Neural progenitor cell (in vitro differentiated cells): ENCODE results near the gene DPH1. TPM values are rescaled to one million over a fixed set of nuclear protein-coding genes. Genes with fewer than 3 reads are reported as not detected.

ENCODE experiments used
- DNase-seq: peaks from one replicate; pipeline ENCODE4 v3.0.0-alpha.2; 2016; ENCODE audit warnings: low spot score
- H2AFZ ChIP-seq: fragments of 200-600 bp; sonication (generic); replicated peaks from 2 replicates; pipeline ENCODE4 v1.6.1; 2016; ENCODE audit warnings: antibody characterized with exemption
- H3F3A ChIP-seq: fragments of 200-600 bp; sonication (generic); 2 replicates; pipeline ENCODE4 v1.6.1; 2016; ENCODE audit warnings: antibody characterized with exemption, low read depth
- H3K27ac ChIP-seq: fragments of 200-600 bp; sonication (generic); 2 replicates; pipeline ENCODE4 v1.5.1; 2016; ENCODE audit warnings: mild to moderate bottlenecking
- H3K27me3 ChIP-seq: fragments of 200-600 bp; sonication (generic); 2 replicates; pipeline ENCODE4 v1.6.1; 2016; ENCODE audit warnings: mild to moderate bottlenecking, moderate library complexity
- H3K36me3 ChIP-seq: fragments of 200-600 bp; sonication (generic); 2 replicates; pipeline ENCODE4 v1.5.1; 2016
- H3K4me1 ChIP-seq: fragments of 200-600 bp; sonication (generic); 2 replicates; pipeline ENCODE4 v1.6.1; 2016; ENCODE audit warnings: mixed run types
- H3K4me2 ChIP-seq: fragments of 200-600 bp; sonication (generic); 2 replicates; pipeline ENCODE4 v1.6.1; 2016
- H3K4me3 ChIP-seq: fragments of 200-600 bp; sonication (generic); 2 replicates; pipeline ENCODE4 v1.5.1; 2016
- H3K79me2 ChIP-seq: fragments of 200-600 bp; sonication (generic); 2 replicates; pipeline ENCODE4 v1.6.1; 2016; ENCODE audit warnings: low read depth
- H3K9ac ChIP-seq: fragments of 200-600 bp; sonication (generic); 2 replicates; pipeline ENCODE4 v1.6.1; 2016
- H3K9me3 ChIP-seq: fragments of 200-600 bp; sonication (generic); 2 replicates; pipeline ENCODE4 v1.5.1; 2016; ENCODE audit warnings: low read depth
- H4K20me1 ChIP-seq: fragments of 200-600 bp; sonication (generic); 2 replicates; pipeline ENCODE4 v1.6.1; 2016; ENCODE audit warnings: low read depth
- H3K27ac Mint-ChIP-seq: 3 replicates; pipeline ENCODE4 v1.8.0; 2021; ENCODE audit warnings: mixed read lengths
- H3K27me3 Mint-ChIP-seq: 2 replicates; pipeline ENCODE4 v1.8.0; 2022; ENCODE audit warnings: low read depth, mild to moderate bottlenecking, inconsistent platforms, moderate library complexity, mixed read lengths; ENCODE audit not compliant: insufficient read depth
- H3K36me3 Mint-ChIP-seq: 3 replicates; pipeline ENCODE4 v1.8.0; 2021; ENCODE audit warnings: mixed read lengths
- H3K4me1 Mint-ChIP-seq: 3 replicates; pipeline ENCODE4 v1.8.0; 2021; ENCODE audit warnings: mixed read lengths
- H3K4me3 Mint-ChIP-seq: 3 replicates; pipeline ENCODE4 v1.8.0; 2021; ENCODE audit warnings: mild to moderate bottlenecking, moderate library complexity, mixed read lengths
- H3K9me3 Mint-ChIP-seq: 3 replicates; pipeline ENCODE4 v1.8.0; 2020; ENCODE audit warnings: mixed read lengths
- EZH2 ChIP-seq: fragments of 200-600 bp; sonication (generic); IDR thresholded peaks from 2 replicates; pipeline ENCODE4 v1.6.1; 2017; ENCODE audit warnings: antibody characterized with exemption, mild to moderate bottlenecking, moderate library complexity
- EZH2phosphoT487 ChIP-seq: fragments of 200-600 bp; sonication (generic); IDR thresholded peaks from 2 replicates; pipeline ENCODE4 v1.6.1; 2017; ENCODE audit warnings: antibody characterized with exemption
- total RNA-seq: library from RNA; depleted of rRNA; stranded (reverse); fragments of >200 nt; gene quantifications from 2 replicates; pipeline ENCODE4 v1.2.3, GENCODE V29; 2015; ENCODE audit warnings: low replicate concordance
- TF ChIP-seq, protein P1 (sequence below): fragments of 200-600 bp; sonication (generic); IDR thresholded peaks from 2 replicates; pipeline ENCODE4 v1.5.1; 2017; ENCODE audit warnings: antibody characterized with exemption, mild to moderate bottlenecking

DPH1 gene
- total RNA-seq, 1 donor from 2014 or later, result 21.1 TPM

DNA sequence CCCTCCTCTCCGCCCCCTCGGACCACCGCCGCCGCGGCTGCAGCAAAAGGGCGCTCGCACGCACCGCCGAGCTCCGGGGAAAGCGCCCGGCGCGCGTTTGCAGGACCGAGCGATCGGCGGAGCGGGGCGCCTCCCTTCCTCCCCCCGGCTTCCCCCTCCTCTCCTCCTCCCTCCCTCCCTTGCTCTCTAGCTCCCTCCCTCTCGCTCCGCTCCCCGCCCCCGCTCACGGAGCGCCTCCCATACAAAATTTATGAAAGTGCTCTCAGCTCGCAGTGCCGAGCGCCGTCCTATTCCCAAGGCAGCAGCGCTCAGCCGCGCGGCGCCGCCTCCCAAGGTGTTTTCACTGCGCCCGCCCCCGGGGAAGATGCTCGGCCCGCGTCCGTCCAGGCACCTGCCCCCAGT is 4.7 kb upstream of the DPH1 start, which contains the start of gene RTN4RL1:
Gene RTN4RL1, minus strand, starts transcription at position 115 of the 402 bp plus-strand sequence. CDS start 469 bp downstream, outside the sequence.
- no peak within 1 kb of the TSS for H3K27ac ChIP-seq
- H3K4me3 Mint-ChIP-seq, result peak within 1 kb of the TSS; percentile 89
- no peak within 1 kb of the TSS for H3K9ac ChIP-seq
- peak within 1 kb of the TSS; percentile 81 for H3K27ac Mint-ChIP-seq
- peaks cover 34% of the 10 kb centered on the region for H3F3A ChIP-seq
- peaks cover 6% of the 10 kb centered on the region for H4K20me1 ChIP-seq
- H2AFZ ChIP-seq, result peak within 1 kb of the TSS; percentile 61
- TF ChIP-seq, protein P1, sequence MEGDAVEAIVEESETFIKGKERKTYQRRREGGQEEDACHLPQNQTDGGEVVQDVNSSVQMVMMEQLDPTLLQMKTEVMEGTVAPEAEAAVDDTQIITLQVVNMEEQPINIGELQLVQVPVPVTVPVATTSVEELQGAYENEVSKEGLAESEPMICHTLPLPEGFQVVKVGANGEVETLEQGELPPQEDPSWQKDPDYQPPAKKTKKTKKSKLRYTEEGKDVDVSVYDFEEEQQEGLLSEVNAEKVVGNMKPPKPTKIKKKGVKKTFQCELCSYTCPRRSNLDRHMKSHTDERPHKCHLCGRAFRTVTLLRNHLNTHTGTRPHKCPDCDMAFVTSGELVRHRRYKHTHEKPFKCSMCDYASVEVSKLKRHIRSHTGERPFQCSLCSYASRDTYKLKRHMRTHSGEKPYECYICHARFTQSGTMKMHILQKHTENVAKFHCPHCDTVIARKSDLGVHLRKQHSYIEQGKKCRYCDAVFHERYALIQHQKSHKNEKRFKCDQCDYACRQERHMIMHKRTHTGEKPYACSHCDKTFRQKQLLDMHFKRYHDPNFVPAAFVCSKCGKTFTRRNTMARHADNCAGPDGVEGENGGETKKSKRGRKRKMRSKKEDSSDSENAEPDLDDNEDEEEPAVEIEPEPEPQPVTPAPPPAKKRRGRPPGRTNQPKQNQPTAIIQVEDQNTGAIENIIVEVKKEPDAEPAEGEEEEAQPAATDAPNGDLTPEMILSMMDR, result no peak
- TF ChIP-seq EZH2, result no peak
- no peak for TF ChIP-seq EZH2phosphoT487
- no peaks in the 10 kb centered on the region for H3K9me3 ChIP-seq
- peaks cover 38% of the 10 kb centered on the region for H3K27me3 Mint-ChIP-seq
- H3K4me3 ChIP-seq, result peak within 1 kb of the TSS; percentile 62
- no peaks in the 10 kb centered on the region for H3K79me2 ChIP-seq
- H3K36me3 ChIP-seq, result no peaks in the 10 kb centered on the region
- peak within 1 kb of the TSS; percentile 91 for H3K4me2 ChIP-seq
- H3K4me1 Mint-ChIP-seq, result peaks cover 33% of the 10 kb centered on the region
- peaks cover 22% of the 10 kb centered on the region for H3K4me1 ChIP-seq
- peaks cover 96% of the 10 kb centered on the region for H3K27me3 ChIP-seq
- DNase-seq, result peak; percentile 81
- peaks cover 5% of the 10 kb centered on the region for H3K9me3 Mint-ChIP-seq
- H3K36me3 Mint-ChIP-seq, result peaks cover 1% of the 10 kb centered on the region

- H3K9ac ChIP-seq, result no peak overlapping the region
- H3K4me1 ChIP-seq, result peaks cover 23% of the 10 kb centered on the region
Measured at GRCh38 chr17:2025622-2026309, 4.2 kb upstream of the DPH1 start.

DNA sequence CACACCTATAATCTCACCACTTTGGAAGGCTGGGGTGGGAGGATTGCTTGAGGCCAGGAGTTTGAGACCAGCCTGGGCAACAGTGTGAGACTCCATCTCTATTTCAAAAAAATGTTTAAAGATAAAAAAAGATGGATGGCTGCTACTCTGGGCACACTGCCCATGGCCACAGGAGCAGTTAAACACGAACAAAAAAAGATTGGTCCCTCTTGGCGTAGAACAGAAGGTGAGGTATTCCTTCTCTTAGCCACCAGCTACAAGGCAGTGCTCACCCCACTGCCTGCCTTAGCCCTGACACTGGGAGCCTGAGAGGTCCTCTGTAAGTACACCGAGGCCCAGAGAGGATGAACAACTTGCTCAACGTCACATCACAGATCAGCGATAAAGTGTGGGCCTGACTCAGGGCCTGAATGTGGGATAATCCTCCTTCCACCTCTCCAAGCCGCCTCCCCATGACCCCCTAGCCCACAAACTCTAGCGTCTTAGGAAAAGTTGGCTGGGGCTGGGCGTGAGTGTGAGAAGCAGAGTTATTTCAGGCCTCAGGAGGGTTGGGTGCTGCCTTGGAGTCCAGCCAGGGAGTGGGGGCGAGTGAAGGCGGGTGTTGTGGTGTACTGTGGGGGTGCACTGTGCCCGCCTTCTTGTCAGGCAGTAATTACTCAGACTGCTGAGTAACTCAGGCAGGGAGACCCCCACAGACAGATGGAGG is 2.3 kb upstream of the DPH1 start:
- H3K27me3 ChIP-seq, result peaks cover 71% of the 10 kb centered on the region
- H3K9me3 ChIP-seq, result no peaks in the 10 kb centered on the region
- Mint-ChIP-seq H3K36me3 (peaks cover 1% of the 10 kb centered on the region), H3K4me3 (peak overlapping the region; percentile 67), H3K4me1 (peaks cover 40% of the 10 kb centered on the region), H3K27ac (no peak overlapping the region), H3K27me3 (peaks cover 31% of the 10 kb centered on the region), H3K9me3 (peaks cover 5% of the 10 kb centered on the region)
- H2AFZ ChIP-seq, result no peak overlapping the region
- DNase-seq, result no peak
- no peak overlapping the region for H3K4me3 ChIP-seq
- H3K4me1 ChIP-seq, result peaks cover 23% of the 10 kb centered on the region
- peaks cover 31% of the 10 kb centered on the region for H3F3A ChIP-seq
- H3K4me2 ChIP-seq, result no peak overlapping the region
- no peak for TF ChIP-seq EZH2
- TF ChIP-seq, protein P1, result no peak
- no peak for TF ChIP-seq EZH2phosphoT487
- peaks cover 8% of the 10 kb centered on the region for H4K20me1 ChIP-seq
- no peaks in the 10 kb centered on the region for H3K36me3 ChIP-seq
- no peak overlapping the region for H3K27ac ChIP-seq
- no peaks in the 10 kb centered on the region for H3K79me2 ChIP-seq
- no peak overlapping the region for H3K9ac ChIP-seq

More at GRCh38 chr17:2025622-2026309, 4.2 kb upstream of the DPH1 start:
- peak overlapping the region; percentile 91 for H3K4me2 ChIP-seq
- no peak overlapping the region for H3K27ac Mint-ChIP-seq
- no peak overlapping the region for H3K27ac ChIP-seq
- H3K9me3 Mint-ChIP-seq, result peaks cover 5% of the 10 kb centered on the region
- peak overlapping the region; percentile 61 for H2AFZ ChIP-seq
- TF ChIP-seq EZH2phosphoT487 (peak; percentile 88), EZH2 (peak; percentile 86)
- TF ChIP-seq, protein P1, result peak; percentile 54
- H3K36me3 Mint-ChIP-seq, result peaks cover 1% of the 10 kb centered on the region
- H3K79me2 ChIP-seq, result no peaks in the 10 kb centered on the region
- H3K27me3 ChIP-seq, result peaks cover 90% of the 10 kb centered on the region
- H3K27me3 Mint-ChIP-seq, result peaks cover 35% of the 10 kb centered on the region
- H4K20me1 ChIP-seq, result peaks cover 8% of the 10 kb centered on the region
- H3K4me3 Mint-ChIP-seq, result peak overlapping the region; percentile 86
- peak; percentile 74 for DNase-seq
- H3F3A ChIP-seq, result peaks cover 34% of the 10 kb centered on the region
- H3K36me3 ChIP-seq, result no peaks in the 10 kb centered on the region
- H3K4me1 Mint-ChIP-seq, result peaks cover 34% of the 10 kb centered on the region
- H3K4me3 ChIP-seq, result peak overlapping the region; percentile 62
- H3K9me3 ChIP-seq, result no peaks in the 10 kb centered on the region
